Gastroesophageal sphincter (tissue), 3 donors: ENCODE results near the gene NT5M.

ENCODE experiments used
- POLR2AphosphoS5 ChIP-seq: sonication (generic); formaldehyde crosslinking; IDR thresholded peaks from one replicate; pipeline ENCODE4 v1.6.1; 2017; ENCODE audit warnings: antibody characterized with exemption
- TF ChIP-seq, protein P1 (sequence below), 4 experiments: fragments of 200-600 bp in 2 of 4; fragments of 450-650 bp in 2 of 4; sonication (generic) in 1 of 4; IDR thresholded peaks; one replicate each; pipeline ENCODE4 v1.5.1; 2017 to 2019; ENCODE audit warnings: antibody characterized with exemption in 4 of 4, mild to moderate bottlenecking in 2 of 4, moderate library complexity in 2 of 4

DNA sequence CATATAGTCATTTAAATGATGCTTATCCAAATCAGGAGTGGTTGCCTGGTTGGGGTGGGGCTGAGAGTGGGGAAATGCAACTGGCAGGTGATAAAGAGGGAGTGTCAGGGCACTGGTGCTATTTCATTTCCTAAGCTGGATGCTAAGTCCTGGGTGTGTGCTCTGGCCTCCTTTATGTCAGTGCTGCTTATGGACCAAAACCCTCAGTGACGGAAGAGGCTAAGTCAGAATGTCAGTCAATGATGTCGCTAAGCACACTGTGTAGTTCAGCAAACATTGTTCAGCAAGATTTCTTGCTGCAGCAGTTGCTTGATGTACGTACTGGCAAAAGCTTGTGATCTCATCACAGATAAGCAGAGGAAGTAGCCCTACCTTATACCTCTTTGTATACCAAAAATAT is 49.8 kb upstream of the NT5M start:
- TF ChIP-seq, protein P1, sequence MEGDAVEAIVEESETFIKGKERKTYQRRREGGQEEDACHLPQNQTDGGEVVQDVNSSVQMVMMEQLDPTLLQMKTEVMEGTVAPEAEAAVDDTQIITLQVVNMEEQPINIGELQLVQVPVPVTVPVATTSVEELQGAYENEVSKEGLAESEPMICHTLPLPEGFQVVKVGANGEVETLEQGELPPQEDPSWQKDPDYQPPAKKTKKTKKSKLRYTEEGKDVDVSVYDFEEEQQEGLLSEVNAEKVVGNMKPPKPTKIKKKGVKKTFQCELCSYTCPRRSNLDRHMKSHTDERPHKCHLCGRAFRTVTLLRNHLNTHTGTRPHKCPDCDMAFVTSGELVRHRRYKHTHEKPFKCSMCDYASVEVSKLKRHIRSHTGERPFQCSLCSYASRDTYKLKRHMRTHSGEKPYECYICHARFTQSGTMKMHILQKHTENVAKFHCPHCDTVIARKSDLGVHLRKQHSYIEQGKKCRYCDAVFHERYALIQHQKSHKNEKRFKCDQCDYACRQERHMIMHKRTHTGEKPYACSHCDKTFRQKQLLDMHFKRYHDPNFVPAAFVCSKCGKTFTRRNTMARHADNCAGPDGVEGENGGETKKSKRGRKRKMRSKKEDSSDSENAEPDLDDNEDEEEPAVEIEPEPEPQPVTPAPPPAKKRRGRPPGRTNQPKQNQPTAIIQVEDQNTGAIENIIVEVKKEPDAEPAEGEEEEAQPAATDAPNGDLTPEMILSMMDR (IDR thresholded peaks at IDR 0.05): no peak
- TF ChIP-seq POLR2AphosphoS5: no peak
